Right atrium auricular region (tissue), 2 donors: ENCODE data around the gene ABCA7. TPM values are rescaled to one million over a fixed set of nuclear protein-coding genes. Genes with fewer than 3 reads are reported as not detected.

Experiments used
- DNase-seq: peaks from one replicate; pipeline ENCODE4 v3.0.0-alpha.2; 2019; ENCODE audit warnings: low spot score
- H3K27ac ChIP-seq, 2 donors: fragments of 200-600 bp; sonication (generic); 1 replicate in 1 of 2; 2 replicates in 1 of 2; pipeline ENCODE4 v1.5.1; 2016 to 2019
- H3K27me3 ChIP-seq, 2 donors: fragments of 200-600 bp; sonication (generic); one replicate each; pipeline versions ENCODE4 v1.5.1 to v1.6.0; 2017 to 2019
- H3K36me3 ChIP-seq: fragments of 200-600 bp; sonication (generic); one replicate; pipeline ENCODE4 v1.5.1; 2016
- H3K4me1 ChIP-seq, 2 donors: fragments of 200-600 bp; sonication (generic); one replicate each; pipeline versions ENCODE4 v1.5.1 to v1.6.0; 2017 to 2019
- H3K4me3 ChIP-seq, 2 donors: fragments of 200-600 bp; sonication (generic); 1 replicate in 1 of 2; 2 replicates in 1 of 2; pipeline ENCODE4 v1.5.1; 2017 to 2019; ENCODE audit warnings: mild to moderate bottlenecking in 1 of 2, moderate library complexity in 1 of 2
- H3K9me3 ChIP-seq, 2 donors: fragments of 200-600 bp; sonication (generic); one replicate each; pipeline ENCODE4 v1.5.1; 2019
- CTCF ChIP-seq, 2 donors: fragments of 200-600 bp; sonication (generic); IDR thresholded peaks; one replicate each; pipeline ENCODE4 v1.5.1; 2019; ENCODE audit warnings: antibody characterized with exemption in 2 of 2
- total RNA-seq, 2 donors: library from RNA; depleted of rRNA; stranded (reverse); fragments of >200 nt; gene quantifications; one replicate each; pipeline ENCODE4 v1.1.0, GENCODE V29; 2016

Gene ABCA7
- total RNA-seq, 2 donors from 2014 or later: 4.8 to 5.9 TPM

DNA sequence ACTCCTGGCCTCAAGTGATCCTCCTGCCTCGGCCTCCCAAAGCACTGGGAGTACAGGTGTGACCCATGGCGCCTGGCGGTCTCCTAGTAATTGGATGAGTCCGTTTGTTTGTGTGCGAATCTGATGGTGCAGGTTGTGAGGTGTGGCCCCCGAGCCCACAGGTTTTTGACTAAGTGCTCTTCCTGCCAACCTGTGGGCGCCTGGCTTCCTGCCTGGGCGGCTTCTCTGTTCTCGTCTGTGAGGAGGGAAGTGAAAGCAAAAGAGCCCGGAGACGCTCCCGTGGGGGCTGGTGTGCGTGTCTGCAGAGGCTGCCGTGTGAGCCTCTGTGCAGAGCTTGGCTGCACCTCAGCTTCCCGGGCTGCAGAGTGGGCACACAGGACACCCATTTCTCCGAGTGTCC is 37.0 kb downstream of the ABCA7 start:
- Histone ChIP-seq H3K27me3 (no peaks in the 10 kb centered on the region), H3K36me3 (no peaks in the 10 kb centered on the region), H3K27ac (no peak overlapping the region), H3K4me1 (peaks cover 0 to 4% of the 10 kb centered on the region in 2 donors), H3K4me3 (no peak overlapping the region), H3K9me3 (no peaks in the 10 kb centered on the region)
- DNase-seq: no peak
- TF ChIP-seq CTCF (IDR thresholded peaks at IDR 0.05): no peak

GRCh38 chr19:1079566-1080111 is 39.7 kb downstream of the ABCA7 start:
- no peak overlapping the region for H3K27ac ChIP-seq
- no peaks in the 10 kb centered on the region for H3K9me3 ChIP-seq
- H3K4me1 ChIP-seq: peaks cover 0 to 18% of the 10 kb centered on the region in 2 donors
- H3K27me3 ChIP-seq: no peaks in the 10 kb centered on the region
- TF ChIP-seq CTCF (IDR thresholded peaks at IDR 0.05): no peak
- H3K36me3 ChIP-seq: no peaks in the 10 kb centered on the region
- DNase-seq: no peak
- H3K4me3 ChIP-seq: no peak overlapping the region

GRCh38 chr19:1080360-1081161 is 40.7 kb downstream of the ABCA7 start:
- Histone ChIP-seq H3K9me3 (no peaks in the 10 kb centered on the region), H3K4me1 (peaks cover 0 to 18% of the 10 kb centered on the region in 2 donors), H3K36me3 (no peaks in the 10 kb centered on the region), H3K4me3 (no peak overlapping the region), H3K27ac (no peak overlapping the region), H3K27me3 (no peaks in the 10 kb centered on the region)
- TF ChIP-seq CTCF (IDR thresholded peaks at IDR 0.05): no peak
- DNase-seq: no peak

DNA sequence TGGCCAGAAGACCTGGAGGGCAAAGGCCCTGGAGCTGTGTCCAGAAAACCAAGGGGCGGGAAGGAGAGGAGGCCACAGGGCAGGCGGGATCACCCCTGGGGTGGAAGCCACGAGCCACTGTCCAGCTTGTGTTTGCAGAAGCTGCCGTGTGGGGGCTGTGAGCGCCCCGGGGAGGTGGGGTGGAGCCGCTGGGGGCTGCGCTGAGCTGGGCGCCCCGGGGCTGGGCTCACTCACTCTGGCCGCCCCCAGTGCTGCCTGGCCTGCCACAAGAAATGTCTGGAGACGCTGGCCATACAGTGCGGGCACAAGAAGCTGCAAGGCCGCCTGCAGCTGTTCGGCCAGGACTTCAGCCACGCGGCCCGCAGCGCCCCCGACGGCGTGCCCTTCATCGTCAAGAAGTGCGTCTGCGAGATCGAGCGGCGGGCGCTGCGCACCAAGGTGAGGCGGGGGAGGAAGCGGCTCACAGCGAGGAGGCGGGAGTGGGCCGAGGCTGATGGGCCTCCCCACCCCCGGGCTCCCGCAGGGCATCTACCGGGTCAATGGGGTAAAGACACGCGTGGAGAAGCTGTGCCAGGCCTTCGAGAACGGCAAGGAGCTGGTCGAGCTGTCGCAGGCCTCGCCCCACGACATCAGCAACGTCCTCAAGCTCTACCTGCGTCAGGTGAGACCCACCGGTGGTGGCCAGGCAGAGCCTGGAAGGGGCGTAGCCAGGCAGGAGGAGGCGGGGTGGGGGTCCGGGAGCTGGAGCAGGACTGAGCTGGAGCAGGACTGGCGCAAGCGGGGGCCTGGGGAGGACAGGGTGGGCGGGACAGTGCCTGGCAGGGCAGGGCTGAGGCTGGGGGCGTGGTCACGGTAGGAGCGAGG is 41.6 kb downstream of the ABCA7 start:
- Histone ChIP-seq H3K36me3 (no peaks in the 10 kb centered on the region), H3K4me3 (no peak overlapping the region), H3K27me3 (no peaks in the 10 kb centered on the region), H3K27ac (no peak overlapping the region), H3K9me3 (no peaks in the 10 kb centered on the region), H3K4me1 (peaks cover 0 to 18% of the 10 kb centered on the region in 2 donors)
- TF ChIP-seq CTCF (IDR thresholded peaks at IDR 0.05): no peak
- no peak for DNase-seq

GRCh38 chr19:1082165-1082927 is 42.4 kb downstream of the ABCA7 start:
- no peaks in the 10 kb centered on the region for H3K36me3 ChIP-seq
- peak overlapping the region in 1 of 2 donors; percentile 26 for H3K4me3 ChIP-seq
- no peak for TF ChIP-seq CTCF (IDR thresholded peaks at IDR 0.05)
- no peak overlapping the region for H3K27ac ChIP-seq
- no peaks in the 10 kb centered on the region for H3K9me3 ChIP-seq
- H3K4me1 ChIP-seq: peaks cover 0 to 18% of the 10 kb centered on the region in 2 donors
- DNase-seq: no peak
- no peaks in the 10 kb centered on the region for H3K27me3 ChIP-seq
